ENCODE results near the gene PCIF1. TPM values are rescaled to one million over a fixed set of nuclear protein-coding genes. Genes with fewer than 3 reads are reported as not detected.

PCIF1 gene
- total RNA-seq, 1 experiment from 2014 or later, result 35.3 TPM

- intact Hi-C loops (cut with micrococcal nuclease; ENCODE audit: unreplicated experiment), result no loop called here
- peaks cover 22% of the 10 kb centered on the region for H3K36me3 ChIP-seq (ENCODE audit: low read depth)
- no peak overlapping the region for H2AFZ ChIP-seq
- TF ChIP-seq CTCF (conservative IDR thresholded peaks at IDR 0.05) (no peak), EZH2 (IDR thresholded peaks at IDR 0.05; ENCODE audit: low read depth) (no peak)
- no peak overlapping the region for H3K4me3 ChIP-seq
- BruUV-seq (replicated peaks), result no TSS peak
- CTCF ChIA-PET, result no interaction called here
- no peak overlapping the region for H3K27ac ChIP-seq
- peaks cover 5% of the 10 kb centered on the region; the same call in 1 of the 2 replicates for H3K79me2 ChIP-seq (ENCODE audit: low read depth)
- peaks cover 37% of the 10 kb centered on the region for H3F3A ChIP-seq (ENCODE audit: insufficient read depth, low read depth)
- 0 out of 2 replicates have a peak, but pooled peaks cover 4% of the 10 kb centered on the region for H3K4me1 ChIP-seq (replicated peaks; ENCODE audit: insufficient read depth)
- no peaks in the 10 kb centered on the region for H3K9me3 ChIP-seq (ENCODE audit: insufficient read depth, low read depth)
- no peaks in the 10 kb centered on the region for H3K9me2 ChIP-seq (ENCODE audit: insufficient read depth)
- no peak overlapping the region for H3K4me2 ChIP-seq
- H4K20me1 ChIP-seq (ENCODE audit: insufficient read depth), result no peaks in the 10 kb centered on the region
- no peak for DNase-seq
- POLR2A ChIA-PET (ENCODE audit: unreplicated experiment), result interaction anchor here (0.6 kb wide), 2 partner anchors 12 to 39 kb away, joined by 3 to 12 read pairs; no protein-coding TSS in a partner anchor
- no peaks in the 10 kb centered on the region for H3K27me3 ChIP-seq (ENCODE audit: insufficient read depth, low read depth)
Measured at GRCh38 chr20:45896641-45897161, 37.8 kb upstream of the PCIF1 start.

- ChIA-PET POLR2A (ENCODE audit: unreplicated experiment) (interaction anchor here (0.6 kb wide), 2 partner anchors 12 to 38 kb away, joined by 3 to 12 read pairs; no protein-coding TSS in a partner anchor), CTCF (no interaction called here)
- Histone ChIP-seq H3K79me2 (ENCODE audit: low read depth) (peaks cover 5% of the 10 kb centered on the region; the same call in 1 of the 2 replicates), H3K27ac (no peak overlapping the region), H2AFZ (no peak overlapping the region), H3K4me1 (replicated peaks; ENCODE audit: insufficient read depth) (0 out of 2 replicates have a peak, but pooled peaks cover 4% of the 10 kb centered on the region), H3K36me3 (ENCODE audit: low read depth) (peaks cover 22% of the 10 kb centered on the region), H3K9me2 (ENCODE audit: insufficient read depth) (no peaks in the 10 kb centered on the region), H3K4me2 (no peak overlapping the region), H3K27me3 (ENCODE audit: insufficient read depth, low read depth) (no peaks in the 10 kb centered on the region), H3F3A (ENCODE audit: insufficient read depth, low read depth) (peaks cover 41% of the 10 kb centered on the region), H3K9me3 (ENCODE audit: insufficient read depth, low read depth) (no peaks in the 10 kb centered on the region), H3K4me3 (no peak overlapping the region), H4K20me1 (ENCODE audit: insufficient read depth) (no peaks in the 10 kb centered on the region)
- DNase-seq, result no peak
- no peak for TF ChIP-seq CTCF (conservative IDR thresholded peaks at IDR 0.05)
- TF ChIP-seq EZH2 (IDR thresholded peaks at IDR 0.05; ENCODE audit: low read depth), result no peak
- intact Hi-C loops (cut with micrococcal nuclease; ENCODE audit: unreplicated experiment), result no loop called here
- no TSS peak for BruUV-seq (replicated peaks)
Measured at GRCh38 chr20:45897289-45897688, 37.2 kb upstream of the PCIF1 start.

- ChIA-PET CTCF (no interaction called here), POLR2A (ENCODE audit: unreplicated experiment) (no interaction called here)
- Histone ChIP-seq H3F3A (ENCODE audit: insufficient read depth, low read depth) (peaks cover 42% of the 10 kb centered on the region), H3K9me3 (ENCODE audit: insufficient read depth, low read depth) (no peaks in the 10 kb centered on the region), H4K20me1 (ENCODE audit: insufficient read depth) (no peaks in the 10 kb centered on the region), H3K36me3 (ENCODE audit: low read depth) (peaks cover 22% of the 10 kb centered on the region), H3K4me3 (no peak overlapping the region), H3K79me2 (ENCODE audit: low read depth) (peaks cover 5% of the 10 kb centered on the region; the same call in 1 of the 2 replicates), H2AFZ (no peak overlapping the region), H3K27me3 (ENCODE audit: insufficient read depth, low read depth) (no peaks in the 10 kb centered on the region), H3K4me2 (no peak overlapping the region), H3K4me1 (replicated peaks; ENCODE audit: insufficient read depth) (no peaks in the 10 kb centered on the region), H3K9me2 (ENCODE audit: insufficient read depth) (no peaks in the 10 kb centered on the region), H3K27ac (no peak overlapping the region)
- no peak for DNase-seq
- no peak for TF ChIP-seq EZH2 (IDR thresholded peaks at IDR 0.05; ENCODE audit: low read depth)
- TF ChIP-seq CTCF (conservative IDR thresholded peaks at IDR 0.05), result no peak
- intact Hi-C loops (cut with micrococcal nuclease; ENCODE audit: unreplicated experiment), result no loop called here
- BruUV-seq (replicated peaks), result no TSS peak
Measured at GRCh38 chr20:45897692-45898091, 36.8 kb upstream of the PCIF1 start.
